ENCODE measurements around the gene NAT8L. TPM values are rescaled to one million over a fixed set of nuclear protein-coding genes. Genes with fewer than 3 reads are reported as not detected.

Gene NAT8L
- total RNA-seq, 2 donors from 2014 or later, result 0.11 to 0.17 TPM

DNA sequence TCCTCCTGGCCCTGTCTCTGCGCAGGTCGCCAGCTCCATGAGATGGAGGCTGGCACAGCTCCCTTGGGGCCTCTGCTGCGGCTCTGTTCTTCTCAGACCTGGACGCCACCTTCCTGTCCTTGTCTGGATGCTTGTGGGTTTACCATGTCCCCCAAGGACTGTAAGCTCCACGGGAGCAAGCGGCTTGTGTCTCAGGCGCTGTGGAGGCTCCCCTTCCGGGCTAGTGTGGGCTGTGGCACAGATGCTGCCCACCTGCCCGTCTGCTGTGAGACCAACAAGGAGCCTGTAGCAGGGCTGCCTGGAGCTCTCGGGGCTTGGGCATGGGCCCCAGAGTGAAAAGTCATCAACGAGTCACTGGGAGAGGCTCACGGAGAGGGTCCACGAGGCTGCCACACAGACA is 25.2 kb downstream of the NAT8L start:
- no peaks in the 10 kb centered on the region for H3K9me3 ChIP-seq
- intact Hi-C loops (cut with DNase I), result no loop called here
- peak; percentile 7 for DNase-seq
- H3K4me3 ChIP-seq, result no peak overlapping the region
- H3K27ac ChIP-seq, result no peak overlapping the region
- no peaks in the 10 kb centered on the region for H3K27me3 ChIP-seq
- no peak overlapping the region for H3K9ac ChIP-seq (ENCODE audit: low read depth in 2 of 2, low read length in 2 of 2)
- no peaks in the 10 kb centered on the region for H3K36me3 ChIP-seq
- no peaks in the 10 kb centered on the region for H3K4me1 ChIP-seq
- TF ChIP-seq, protein P1, sequence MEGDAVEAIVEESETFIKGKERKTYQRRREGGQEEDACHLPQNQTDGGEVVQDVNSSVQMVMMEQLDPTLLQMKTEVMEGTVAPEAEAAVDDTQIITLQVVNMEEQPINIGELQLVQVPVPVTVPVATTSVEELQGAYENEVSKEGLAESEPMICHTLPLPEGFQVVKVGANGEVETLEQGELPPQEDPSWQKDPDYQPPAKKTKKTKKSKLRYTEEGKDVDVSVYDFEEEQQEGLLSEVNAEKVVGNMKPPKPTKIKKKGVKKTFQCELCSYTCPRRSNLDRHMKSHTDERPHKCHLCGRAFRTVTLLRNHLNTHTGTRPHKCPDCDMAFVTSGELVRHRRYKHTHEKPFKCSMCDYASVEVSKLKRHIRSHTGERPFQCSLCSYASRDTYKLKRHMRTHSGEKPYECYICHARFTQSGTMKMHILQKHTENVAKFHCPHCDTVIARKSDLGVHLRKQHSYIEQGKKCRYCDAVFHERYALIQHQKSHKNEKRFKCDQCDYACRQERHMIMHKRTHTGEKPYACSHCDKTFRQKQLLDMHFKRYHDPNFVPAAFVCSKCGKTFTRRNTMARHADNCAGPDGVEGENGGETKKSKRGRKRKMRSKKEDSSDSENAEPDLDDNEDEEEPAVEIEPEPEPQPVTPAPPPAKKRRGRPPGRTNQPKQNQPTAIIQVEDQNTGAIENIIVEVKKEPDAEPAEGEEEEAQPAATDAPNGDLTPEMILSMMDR (IDR thresholded peaks at IDR 0.05), result no peak

DNA sequence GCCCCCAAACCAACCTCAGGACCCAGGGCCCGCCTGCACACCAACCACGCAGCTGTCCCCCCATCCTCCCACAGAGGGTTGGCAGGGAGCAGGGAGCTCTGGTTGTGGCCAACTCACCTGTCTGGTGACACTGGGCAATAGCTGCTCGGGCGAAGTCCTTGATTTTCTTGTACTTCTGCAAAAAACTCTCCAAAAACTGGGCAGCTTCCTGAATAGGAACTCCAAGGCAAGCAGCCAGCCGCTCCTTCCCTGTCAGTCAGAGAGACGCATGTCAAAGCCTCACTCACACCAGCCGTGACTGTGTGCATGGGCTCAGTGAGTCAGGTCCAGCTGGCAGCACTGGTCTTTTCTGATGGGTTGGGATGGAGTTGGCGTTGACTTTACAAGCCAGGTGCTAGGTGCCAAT is 26.4 kb downstream of the NAT8L start:
- peak; percentile 8 for DNase-seq
- Histone ChIP-seq H3K4me1 (no peaks in the 10 kb centered on the region), H3K27me3 (no peaks in the 10 kb centered on the region), H3K9me3 (no peaks in the 10 kb centered on the region), H3K27ac (no peak overlapping the region), H3K36me3 (no peaks in the 10 kb centered on the region), H3K4me3 (no peak overlapping the region), H3K9ac (ENCODE audit: low read depth in 2 of 2, low read length in 2 of 2) (no peak overlapping the region)
- TF ChIP-seq, protein P1 (IDR thresholded peaks at IDR 0.05), result no peak
- intact Hi-C loops (cut with DNase I), result no loop called here

- Histone ChIP-seq H3K27me3 (no peaks in the 10 kb centered on the region), H3K4me1 (no peaks in the 10 kb centered on the region), H3K4me3 (no peak overlapping the region), H3K9me3 (no peaks in the 10 kb centered on the region), H3K36me3 (no peaks in the 10 kb centered on the region), H3K9ac (ENCODE audit: low read depth in 2 of 2, low read length in 2 of 2) (no peak overlapping the region), H3K27ac (no peak overlapping the region)
- TF ChIP-seq, protein P1 (IDR thresholded peaks at IDR 0.05), result no peak
- no peak for DNase-seq
- intact Hi-C loops (cut with DNase I), result no loop called here
Measured at GRCh38 chr4:2087170-2087569, 28.0 kb downstream of the NAT8L start.

DNA sequence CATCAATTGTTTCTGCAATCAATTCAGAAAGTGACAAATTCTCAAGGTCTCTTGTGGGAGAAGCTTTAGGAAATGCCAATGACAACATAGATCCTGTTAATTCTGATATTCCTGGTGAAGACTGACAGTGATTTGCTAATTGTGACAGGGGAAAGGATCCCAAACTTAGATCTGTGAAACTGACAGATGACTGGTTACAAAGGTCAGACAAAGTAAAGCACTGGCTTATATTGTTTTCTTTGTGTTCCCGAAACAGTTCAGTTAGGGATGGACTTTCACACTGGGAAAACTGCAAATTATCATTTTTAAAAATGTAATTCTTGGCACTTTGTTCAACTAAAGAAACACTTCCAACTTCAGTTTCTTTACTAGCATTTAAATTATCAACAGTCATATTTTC is 30.1 kb downstream of the NAT8L start:
- no peaks in the 10 kb centered on the region for H3K27me3 ChIP-seq
- H3K9me3 ChIP-seq, result no peaks in the 10 kb centered on the region
- H3K9ac ChIP-seq (ENCODE audit: low read depth in 2 of 2, low read length in 2 of 2), result no peak overlapping the region
- H3K4me3 ChIP-seq, result no peak overlapping the region
- intact Hi-C loops (cut with DNase I), result no loop called here
- TF ChIP-seq, protein P1 (IDR thresholded peaks at IDR 0.05), result no peak
- no peak for DNase-seq
- no peaks in the 10 kb centered on the region for H3K36me3 ChIP-seq
- no peaks in the 10 kb centered on the region for H3K4me1 ChIP-seq
- no peak overlapping the region for H3K27ac ChIP-seq

GRCh38 chr4:2090642-2091041 is 31.5 kb downstream of the NAT8L start:
- H3K4me3 ChIP-seq, result no peak overlapping the region
- no peak for DNase-seq
- no peaks in the 10 kb centered on the region for H3K9me3 ChIP-seq
- no peaks in the 10 kb centered on the region for H3K27me3 ChIP-seq
- intact Hi-C loops (cut with DNase I), result no loop called here
- H3K27ac ChIP-seq, result no peak overlapping the region
- H3K36me3 ChIP-seq, result no peaks in the 10 kb centered on the region
- H3K9ac ChIP-seq (ENCODE audit: low read depth in 2 of 2, low read length in 2 of 2), result no peak overlapping the region
- TF ChIP-seq, protein P1 (IDR thresholded peaks at IDR 0.05), result no peak
- H3K4me1 ChIP-seq, result no peaks in the 10 kb centered on the region
